Measurements from ENCODE around the gene NDUFS6.

Gene NDUFS6

DNA sequence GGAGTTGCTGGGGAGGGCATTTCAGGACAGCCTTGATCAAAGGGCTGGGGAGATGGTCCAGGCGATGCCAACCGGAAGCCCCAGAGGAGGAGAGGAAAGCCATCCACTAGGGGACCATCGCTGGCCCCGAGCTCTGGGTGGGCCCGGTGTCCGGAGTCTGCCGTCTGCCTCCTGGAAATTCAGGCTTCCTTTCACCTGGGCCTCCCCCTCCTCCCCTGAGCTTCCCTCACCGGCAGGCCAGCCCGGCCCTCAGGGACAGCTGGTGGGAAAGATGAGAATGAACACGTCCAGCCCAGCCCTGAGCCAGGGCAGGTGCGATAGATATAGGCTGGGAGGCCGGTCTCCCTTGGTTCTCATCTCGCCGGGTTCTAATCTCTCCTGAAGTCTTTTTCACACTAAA lies 64.3 kb downstream of the NDUFS6 start:
- in situ Hi-C loops (cut with MboI; ENCODE audit: low pct_unique_long_range_greater_than_20kb, low sequenced_read_pairs, unreplicated experiment), result no loop called here
- TF ChIP-seq, protein P1, sequence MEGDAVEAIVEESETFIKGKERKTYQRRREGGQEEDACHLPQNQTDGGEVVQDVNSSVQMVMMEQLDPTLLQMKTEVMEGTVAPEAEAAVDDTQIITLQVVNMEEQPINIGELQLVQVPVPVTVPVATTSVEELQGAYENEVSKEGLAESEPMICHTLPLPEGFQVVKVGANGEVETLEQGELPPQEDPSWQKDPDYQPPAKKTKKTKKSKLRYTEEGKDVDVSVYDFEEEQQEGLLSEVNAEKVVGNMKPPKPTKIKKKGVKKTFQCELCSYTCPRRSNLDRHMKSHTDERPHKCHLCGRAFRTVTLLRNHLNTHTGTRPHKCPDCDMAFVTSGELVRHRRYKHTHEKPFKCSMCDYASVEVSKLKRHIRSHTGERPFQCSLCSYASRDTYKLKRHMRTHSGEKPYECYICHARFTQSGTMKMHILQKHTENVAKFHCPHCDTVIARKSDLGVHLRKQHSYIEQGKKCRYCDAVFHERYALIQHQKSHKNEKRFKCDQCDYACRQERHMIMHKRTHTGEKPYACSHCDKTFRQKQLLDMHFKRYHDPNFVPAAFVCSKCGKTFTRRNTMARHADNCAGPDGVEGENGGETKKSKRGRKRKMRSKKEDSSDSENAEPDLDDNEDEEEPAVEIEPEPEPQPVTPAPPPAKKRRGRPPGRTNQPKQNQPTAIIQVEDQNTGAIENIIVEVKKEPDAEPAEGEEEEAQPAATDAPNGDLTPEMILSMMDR (IDR thresholded peaks at IDR 0.05; ENCODE audit: extremely low read depth, insufficient read depth, missing control alignments), result no peak
- DNase-seq (ENCODE audit: low spot score), result no peak
